DMS53 treated with DMSO at 0.1 percent for 48 hours (cell line): ENCODE results near the gene LGR4.
A peak's percentile ranks its signal among the peaks of the same experiment; 100 is the strongest.
"Not testable (repeated sequence)": the region's sequence is repeated elsewhere in the genome, so short reads cannot be mapped to it uniquely, and the experiment has no call there.

Source experiments
- DNase-seq: peaks from one replicate; lab custom pipeline; 2025; ENCODE audit not compliant: unreplicated experiment; lab: John Stamatoyannopoulos, UW

LGR4 gene

GRCh38 chr11:27460158-27460978 is 12.2 kb downstream of the LGR4 start:
- DNase-seq: no peak

GRCh38 chr11:27459191-27459590 is 13.4 kb downstream of the LGR4 start:
- DNase-seq: no peak

- DNase-seq: no peak
These were observed 14.4 kb downstream of the LGR4 start for GRCh38 chr11:27458182-27458581.

GRCh38 chr11:27456795-27457329 is 15.7 kb downstream of the LGR4 start:
- no peak for DNase-seq

GRCh38 chr11:27456140-27456794 is 16.3 kb downstream of the LGR4 start:
- DNase-seq: peak; percentile 84

GRCh38 chr11:27455667-27456066 is 16.9 kb downstream of the LGR4 start:
- no peak for DNase-seq

GRCh38 chr11:27453701-27454100 is 18.9 kb downstream of the LGR4 start:
- no peak for DNase-seq

GRCh38 chr11:27452147-27452546 is 20.4 kb downstream of the LGR4 start:
- DNase-seq: no peak

GRCh38 chr11:27451244-27451965 is 21.2 kb downstream of the LGR4 start:
- DNase-seq: no peak

GRCh38 chr11:27448184-27448540 is 24.4 kb downstream of the LGR4 start:
- DNase-seq: not testable (repeated sequence)

GRCh38 chr11:27447288-27448183 is 25.1 kb downstream of the LGR4 start:
- no peak for DNase-seq

GRCh38 chr11:27445625-27446024 is 27.0 kb downstream of the LGR4 start:
- no peak for DNase-seq

- no peak for DNase-seq
These were observed 27.8 kb downstream of the LGR4 start for GRCh38 chr11:27444801-27445215.

- DNase-seq: no peak
These were observed 28.7 kb downstream of the LGR4 start for GRCh38 chr11:27443746-27444507.

GRCh38 chr11:27443227-27443626 is 29.4 kb downstream of the LGR4 start:
- no peak for DNase-seq

- DNase-seq: no peak
These were observed 32.5 kb downstream of the LGR4 start for GRCh38 chr11:27440090-27440489.

- no peak for DNase-seq
These were observed 34.0 kb downstream of the LGR4 start for GRCh38 chr11:27438595-27438981.

GRCh38 chr11:27437829-27438594 is 34.6 kb downstream of the LGR4 start:
- no peak for DNase-seq

GRCh38 chr11:27436916-27437315 is 35.7 kb downstream of the LGR4 start:
- no peak for DNase-seq
